ENCODE results near the gene CACNA1C. TPM values are rescaled to one million over a fixed set of nuclear protein-coding genes. Genes with fewer than 3 reads are reported as not detected.

CACNA1C gene
- total RNA-seq, 2 donors from 2014 or later: 0.84 to 10.2 TPM

DNA sequence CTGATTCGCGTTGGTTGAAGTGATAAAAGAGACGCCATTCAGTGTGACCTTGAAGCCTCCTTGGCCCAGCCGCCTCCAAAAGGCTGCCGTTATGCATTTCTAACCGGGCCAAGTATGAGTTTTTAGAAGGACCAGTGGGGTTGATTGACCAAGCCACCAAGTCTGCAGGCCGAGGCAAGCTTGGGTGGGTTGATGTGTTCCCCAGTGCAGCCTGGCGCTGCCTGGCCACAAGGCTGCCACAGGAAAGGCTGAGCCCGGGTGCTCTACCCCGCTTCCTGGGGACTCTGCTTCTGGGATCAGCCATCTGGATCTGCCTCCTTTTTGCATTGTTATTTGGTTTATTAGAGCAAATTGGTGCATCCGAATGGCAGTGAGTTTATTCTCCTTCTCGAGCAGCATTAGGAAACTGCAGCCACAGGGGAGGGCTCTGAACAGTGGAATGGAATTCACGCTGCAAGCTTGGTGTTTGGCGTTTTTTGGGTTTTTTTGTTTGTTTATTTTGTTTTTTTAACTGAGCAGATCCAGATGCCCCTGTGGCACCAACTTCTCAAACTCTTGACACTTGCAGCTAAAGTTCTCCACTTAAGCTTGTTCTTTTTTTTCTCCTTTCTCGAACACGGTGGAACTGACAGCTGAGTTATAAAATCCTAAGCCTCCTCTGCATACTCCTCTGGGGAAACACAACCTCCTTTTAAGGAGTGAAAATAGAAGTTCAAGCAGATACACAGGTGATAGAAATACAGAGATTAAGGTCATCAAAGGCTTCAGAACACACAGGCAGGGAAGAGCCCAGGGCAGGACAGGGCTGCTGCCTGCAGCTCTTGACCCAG, 596.6 kb downstream of the CACNA1C start:
- Histone ChIP-seq H3K4me3 (no peak overlapping the region), H3K9me3 (no peaks in the 10 kb centered on the region), H3K9ac (ENCODE audit: low read depth in 2 of 2, low read length in 2 of 2) (no peak overlapping the region), H3K27ac (no peak overlapping the region), H3K4me1 (no peaks in the 10 kb centered on the region), H3K36me3 (no peaks in the 10 kb centered on the region), H3K27me3 (no peaks in the 10 kb centered on the region)
- DNase-seq: no peak
- intact Hi-C loops (cut with DNase I): no loop called here
- TF ChIP-seq, protein P1, sequence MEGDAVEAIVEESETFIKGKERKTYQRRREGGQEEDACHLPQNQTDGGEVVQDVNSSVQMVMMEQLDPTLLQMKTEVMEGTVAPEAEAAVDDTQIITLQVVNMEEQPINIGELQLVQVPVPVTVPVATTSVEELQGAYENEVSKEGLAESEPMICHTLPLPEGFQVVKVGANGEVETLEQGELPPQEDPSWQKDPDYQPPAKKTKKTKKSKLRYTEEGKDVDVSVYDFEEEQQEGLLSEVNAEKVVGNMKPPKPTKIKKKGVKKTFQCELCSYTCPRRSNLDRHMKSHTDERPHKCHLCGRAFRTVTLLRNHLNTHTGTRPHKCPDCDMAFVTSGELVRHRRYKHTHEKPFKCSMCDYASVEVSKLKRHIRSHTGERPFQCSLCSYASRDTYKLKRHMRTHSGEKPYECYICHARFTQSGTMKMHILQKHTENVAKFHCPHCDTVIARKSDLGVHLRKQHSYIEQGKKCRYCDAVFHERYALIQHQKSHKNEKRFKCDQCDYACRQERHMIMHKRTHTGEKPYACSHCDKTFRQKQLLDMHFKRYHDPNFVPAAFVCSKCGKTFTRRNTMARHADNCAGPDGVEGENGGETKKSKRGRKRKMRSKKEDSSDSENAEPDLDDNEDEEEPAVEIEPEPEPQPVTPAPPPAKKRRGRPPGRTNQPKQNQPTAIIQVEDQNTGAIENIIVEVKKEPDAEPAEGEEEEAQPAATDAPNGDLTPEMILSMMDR (IDR thresholded peaks at IDR 0.05): no peak

DNA sequence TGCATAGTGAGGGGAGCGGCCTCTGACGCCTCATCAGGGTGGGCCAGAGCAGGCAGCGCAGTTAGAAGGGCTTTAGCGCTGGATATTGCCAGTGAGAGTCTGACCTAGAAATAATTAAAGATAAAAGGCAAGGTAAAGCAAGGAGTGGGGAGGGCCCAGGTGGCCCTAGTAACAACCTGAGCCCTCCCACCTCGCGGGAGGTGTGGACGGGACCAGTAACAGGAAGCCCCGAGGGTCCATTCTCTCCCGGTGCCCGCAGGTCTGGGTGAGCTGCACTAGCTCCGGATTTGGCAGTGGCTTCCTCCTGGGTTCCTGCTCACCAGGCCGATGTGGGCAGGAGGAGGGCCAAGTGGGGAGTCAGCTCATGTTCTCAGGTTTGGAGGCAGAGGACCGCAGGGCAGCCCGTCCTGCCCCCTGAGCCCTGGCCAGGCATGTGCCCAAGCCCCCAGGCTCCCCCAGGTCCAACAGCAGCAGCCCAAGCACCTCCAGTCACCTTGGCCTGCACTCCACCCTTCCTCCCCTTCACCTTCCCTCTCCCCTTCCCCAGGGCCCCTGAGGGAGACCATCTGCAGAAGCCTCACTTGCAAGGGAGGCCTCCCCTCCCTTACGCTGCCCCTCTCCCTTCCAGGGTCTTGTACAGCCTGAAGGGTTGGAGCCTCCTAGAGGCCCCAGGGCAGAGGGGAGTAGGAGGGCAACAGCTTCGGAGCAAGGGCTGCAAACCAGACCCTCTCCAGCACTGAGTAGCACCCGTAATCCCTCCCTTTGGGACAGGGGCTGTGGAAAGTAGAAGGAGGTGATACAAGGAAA, 597.7 kb downstream of the CACNA1C start:
- TF ChIP-seq, protein P1 (IDR thresholded peaks at IDR 0.05): no peak
- DNase-seq: no peak
- Histone ChIP-seq H3K9ac (ENCODE audit: low read depth in 2 of 2, low read length in 2 of 2) (no peak overlapping the region), H3K4me1 (no peaks in the 10 kb centered on the region), H3K27me3 (no peaks in the 10 kb centered on the region), H3K4me3 (no peak overlapping the region), H3K36me3 (no peaks in the 10 kb centered on the region), H3K27ac (no peak overlapping the region), H3K9me3 (no peaks in the 10 kb centered on the region)
- intact Hi-C loops (cut with DNase I): no loop called here

DNA sequence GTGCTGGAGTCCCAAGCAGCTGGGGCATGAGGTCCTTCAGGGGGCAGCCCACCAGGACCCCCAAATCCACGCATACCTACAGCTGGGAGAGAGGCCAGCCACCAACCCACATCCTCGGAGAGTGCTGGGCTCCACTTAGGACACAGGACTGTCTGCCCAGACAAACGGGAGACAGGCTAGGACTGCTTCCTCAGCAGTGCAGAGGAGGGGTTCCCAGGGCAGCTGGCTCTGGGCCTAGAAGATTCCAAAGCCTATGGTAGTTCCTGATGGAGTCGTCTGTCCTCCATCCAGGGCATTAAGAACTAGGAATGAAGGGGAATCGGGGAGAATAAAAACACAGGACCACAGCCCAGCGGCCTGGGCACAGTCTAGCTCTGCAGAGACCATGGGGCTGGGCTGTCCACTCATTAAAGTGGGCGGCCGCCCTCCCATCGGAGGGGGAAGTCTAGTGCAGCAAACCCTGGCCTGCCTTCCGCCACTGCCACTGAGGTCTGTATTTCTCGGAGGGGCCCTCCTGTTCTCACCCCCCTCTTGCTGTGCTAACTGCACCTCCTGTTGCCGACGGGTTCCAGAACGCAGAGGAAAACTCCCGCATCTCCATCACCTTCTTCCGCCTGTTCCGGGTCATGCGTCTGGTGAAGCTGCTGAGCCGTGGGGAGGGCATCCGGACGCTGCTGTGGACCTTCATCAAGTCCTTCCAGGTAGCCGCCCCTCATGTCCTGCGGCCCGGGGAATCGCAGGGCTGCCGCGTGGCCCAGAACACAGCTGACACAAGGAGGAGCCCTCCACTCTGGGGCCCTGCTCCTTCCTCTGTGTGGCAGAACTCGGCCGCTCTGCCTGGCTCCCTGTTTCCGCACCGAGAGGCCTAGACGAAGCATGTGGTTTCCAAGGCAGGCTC, 598.5 kb downstream of the CACNA1C start:
- Histone ChIP-seq H3K27ac (no peak overlapping the region), H3K9ac (ENCODE audit: low read depth in 2 of 2, low read length in 2 of 2) (no peak overlapping the region), H3K36me3 (no peaks in the 10 kb centered on the region), H3K9me3 (no peaks in the 10 kb centered on the region), H3K27me3 (no peaks in the 10 kb centered on the region), H3K4me1 (no peaks in the 10 kb centered on the region), H3K4me3 (no peak overlapping the region)
- no peak for DNase-seq
- intact Hi-C loops (cut with DNase I): no loop called here
- TF ChIP-seq, protein P1 (IDR thresholded peaks at IDR 0.05): no peak

DNA sequence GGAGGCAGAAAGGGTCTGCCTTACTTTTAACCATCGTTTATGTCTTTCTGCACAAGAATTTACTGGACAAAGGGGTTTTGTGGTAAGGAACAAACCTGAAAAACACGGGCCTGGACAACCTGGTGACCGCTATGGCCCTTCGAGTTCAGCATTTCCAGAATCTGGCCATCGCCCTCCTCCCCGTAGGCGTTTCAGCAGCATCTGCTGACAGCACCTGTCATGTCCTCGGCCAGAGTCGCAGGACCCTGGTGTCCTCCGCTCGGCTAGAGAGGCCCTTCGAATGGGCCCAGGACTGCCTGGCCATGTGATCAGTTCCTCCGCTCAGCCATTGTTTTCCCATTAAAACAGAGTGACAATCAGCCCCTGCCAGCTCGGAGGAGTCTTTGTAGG, 599.2 kb downstream of the CACNA1C start:
- Histone ChIP-seq H3K9ac (ENCODE audit: low read depth in 2 of 2, low read length in 2 of 2) (no peak overlapping the region), H3K4me3 (no peak overlapping the region), H3K27me3 (no peaks in the 10 kb centered on the region), H3K4me1 (no peaks in the 10 kb centered on the region), H3K9me3 (no peaks in the 10 kb centered on the region), H3K36me3 (no peaks in the 10 kb centered on the region), H3K27ac (no peak overlapping the region)
- TF ChIP-seq, protein P1 (IDR thresholded peaks at IDR 0.05): no peak
- intact Hi-C loops (cut with DNase I): no loop called here
- no peak for DNase-seq
